Measurements from ENCODE around the gene CHGA.

The CHGA gene

DNA sequence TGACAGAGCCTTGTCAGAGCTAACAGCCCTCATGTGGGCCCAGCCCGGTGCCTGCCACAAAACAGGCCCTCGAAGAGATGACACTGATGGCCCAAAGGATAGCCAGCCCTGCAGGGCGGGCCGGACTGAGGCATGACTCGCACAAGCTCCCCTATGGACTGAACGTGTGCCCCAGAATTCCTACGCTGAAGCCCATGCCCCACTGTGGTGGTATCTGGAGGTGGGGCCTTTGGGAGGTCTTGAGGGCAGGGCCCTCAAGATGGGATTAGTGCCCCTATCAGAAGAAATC, 38.6 kb downstream of the CHGA start:
- DNase-seq (ENCODE audit: low spot score), result no peak

GRCh38 chr14:92962031-92962830, 39.3 kb downstream of the CHGA start:
- no peak for DNase-seq (ENCODE audit: low spot score)

DNA sequence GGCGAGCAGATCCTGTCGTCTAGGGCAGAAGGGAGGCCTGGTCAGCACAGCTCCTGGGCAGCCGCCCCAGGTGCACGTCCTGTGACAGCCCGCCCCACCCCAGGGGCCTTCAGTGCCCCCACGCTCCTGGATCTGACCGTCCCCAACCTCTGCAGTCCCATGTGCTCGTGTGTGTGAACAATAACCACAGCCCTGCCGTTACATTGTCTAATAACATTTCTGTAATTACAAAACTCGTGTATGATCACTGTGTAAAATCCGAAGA, 39.8 kb downstream of the CHGA start:
- DNase-seq (ENCODE audit: low spot score), result no peak

- DNase-seq (ENCODE audit: low spot score), result no peak
Observed at GRCh38 chr14:92963301-92964123, 40.6 kb downstream of the CHGA start.

GRCh38 chr14:92964124-92965109, 41.5 kb downstream of the CHGA start:
- no peak for DNase-seq (ENCODE audit: low spot score)

GRCh38 chr14:92965281-92965680, 42.3 kb downstream of the CHGA start:
- DNase-seq (ENCODE audit: low spot score), result no peak

GRCh38 chr14:92967346-92967926, 44.5 kb downstream of the CHGA start:
- DNase-seq (ENCODE audit: low spot score), result no peak

GRCh38 chr14:92968291-92969020, 45.5 kb downstream of the CHGA start:
- no peak for DNase-seq (ENCODE audit: low spot score)

DNA sequence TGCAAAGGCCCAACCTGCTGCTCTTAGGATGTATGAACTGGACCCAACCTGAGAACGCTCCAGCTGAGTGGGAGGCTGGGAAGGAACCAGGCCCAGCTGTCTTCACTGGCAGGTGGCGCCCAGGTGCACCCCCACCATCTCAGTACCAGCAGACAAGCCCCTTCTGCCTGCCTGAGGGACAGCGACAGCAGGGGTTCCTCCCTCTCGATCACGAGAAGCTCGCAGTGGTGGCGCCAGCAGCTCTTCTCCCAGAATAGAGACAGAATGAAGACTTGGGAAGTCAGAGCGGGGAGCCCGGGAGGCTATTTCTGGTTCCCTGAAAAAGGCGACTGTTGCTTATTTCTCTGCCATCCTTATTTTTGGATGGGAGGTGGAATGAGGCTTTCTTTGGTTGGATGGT, 46.5 kb downstream of the CHGA start:
- no peak for DNase-seq (ENCODE audit: low spot score)

DNA sequence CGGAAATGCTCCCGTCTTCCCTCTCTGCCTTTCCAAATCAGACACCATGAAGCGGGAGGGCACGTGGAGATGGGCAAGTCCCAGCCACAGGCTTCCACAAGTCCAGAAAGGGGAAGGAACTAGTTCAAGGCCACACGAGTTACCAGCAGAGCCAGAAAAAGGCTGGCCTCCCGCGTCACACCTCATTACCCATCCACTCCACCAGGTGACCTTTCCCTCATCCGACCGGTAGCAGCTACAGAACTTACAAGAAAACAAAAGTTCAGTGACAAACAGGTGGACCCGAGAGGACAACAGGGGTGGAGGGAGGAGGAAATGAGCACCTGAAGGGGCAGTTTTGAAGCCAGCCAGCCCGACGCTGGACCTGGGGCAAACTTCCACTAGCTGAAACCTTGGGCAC, 46.9 kb downstream of the CHGA start:
- no peak for DNase-seq (ENCODE audit: low spot score)

DNA sequence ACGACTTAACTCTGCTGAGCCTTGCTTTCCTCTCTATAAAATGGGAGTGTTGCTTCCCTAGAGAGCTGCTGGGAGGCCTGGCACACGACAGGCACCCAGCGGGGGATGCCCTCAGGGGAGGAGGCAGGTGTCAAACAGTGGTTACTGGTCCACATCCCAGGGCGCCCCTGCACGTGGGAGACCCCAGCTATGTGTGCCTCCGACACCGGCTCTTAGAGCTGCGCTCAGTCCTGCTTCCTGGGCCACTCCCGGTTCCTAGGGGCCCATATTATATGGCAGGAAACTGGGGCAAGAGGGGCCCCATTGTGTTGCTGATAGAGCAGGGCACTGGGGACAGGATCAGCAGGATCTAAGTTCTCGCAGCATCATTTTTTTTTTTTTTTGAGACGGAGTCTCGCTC, 47.3 kb downstream of the CHGA start:
- no peak for DNase-seq (ENCODE audit: low spot score)

DNA sequence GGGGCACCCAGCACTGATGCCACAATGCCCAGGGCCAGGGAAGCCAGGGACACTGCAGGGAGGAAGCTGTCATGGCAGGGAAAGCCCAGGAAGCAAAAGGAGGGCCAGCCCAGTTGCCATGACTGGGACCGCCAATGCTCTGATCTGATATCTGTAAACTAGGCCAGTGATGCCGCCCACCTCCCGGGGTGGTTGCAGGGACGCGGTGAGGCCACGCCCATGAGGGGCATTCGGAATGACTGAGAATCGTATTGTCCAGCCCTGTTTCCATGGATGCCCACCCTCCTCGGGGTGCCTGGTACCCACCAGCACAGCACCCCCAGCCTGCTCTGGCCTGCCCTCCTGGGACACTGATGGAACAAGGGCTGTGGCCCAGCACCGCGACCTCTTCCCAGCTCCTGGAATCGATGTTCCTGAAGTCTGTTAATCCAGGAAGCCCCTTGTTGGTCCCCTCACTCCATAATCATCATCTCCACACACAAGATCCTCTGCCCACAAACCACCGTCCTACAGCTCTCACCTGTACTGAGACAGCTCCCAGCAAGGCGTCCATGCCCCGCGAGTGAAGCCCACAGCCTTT, 48.7 kb downstream of the CHGA start:
- no peak for DNase-seq (ENCODE audit: low spot score)

GRCh38 chr14:92973261-92973797, 50.4 kb downstream of the CHGA start:
- peak; percentile 88 for DNase-seq (ENCODE audit: low spot score)

GRCh38 chr14:92973798-92974372, 50.9 kb downstream of the CHGA start:
- peak; percentile 33 for DNase-seq (ENCODE audit: low spot score)

DNA sequence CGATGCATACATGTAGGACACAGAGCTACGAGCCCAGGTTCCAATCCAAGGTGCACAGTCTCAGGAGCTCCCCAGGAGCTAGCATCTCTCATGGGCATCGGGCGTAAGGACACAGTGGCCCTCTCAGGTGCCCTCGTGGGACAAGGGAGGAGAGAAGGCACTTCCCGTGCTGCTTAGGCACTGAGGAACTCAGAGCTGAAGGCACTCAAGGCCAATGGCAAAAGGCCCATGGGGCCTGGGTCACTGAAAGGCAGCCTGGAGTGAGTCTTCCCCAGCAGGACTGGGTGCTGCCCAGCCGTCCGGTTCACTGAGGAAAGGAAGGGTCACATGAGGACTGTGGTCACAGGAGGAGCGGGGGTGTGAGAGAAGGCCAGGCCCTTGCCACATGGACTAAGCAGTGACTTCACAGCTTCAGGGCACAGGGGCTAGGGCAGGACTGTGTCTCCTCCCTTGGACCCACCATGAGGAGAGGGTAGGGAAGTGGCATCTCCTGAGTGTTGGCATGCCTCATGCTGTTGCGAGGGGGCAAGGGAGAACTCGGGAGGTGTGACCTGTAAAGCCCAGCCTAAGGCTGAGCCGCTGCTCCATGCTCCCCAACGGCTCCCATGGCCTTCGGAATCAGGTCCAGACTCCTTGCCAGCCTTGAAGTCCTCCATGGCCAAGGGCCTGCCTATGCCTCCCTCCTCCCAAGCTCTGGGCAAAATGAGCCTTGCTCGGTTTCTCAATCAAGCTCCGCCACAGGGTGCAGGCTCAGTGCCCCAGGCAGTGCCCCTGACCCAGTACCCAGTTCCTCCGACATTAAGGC, 51.8 kb downstream of the CHGA start:
- DNase-seq (ENCODE audit: low spot score), result no peak

DNA sequence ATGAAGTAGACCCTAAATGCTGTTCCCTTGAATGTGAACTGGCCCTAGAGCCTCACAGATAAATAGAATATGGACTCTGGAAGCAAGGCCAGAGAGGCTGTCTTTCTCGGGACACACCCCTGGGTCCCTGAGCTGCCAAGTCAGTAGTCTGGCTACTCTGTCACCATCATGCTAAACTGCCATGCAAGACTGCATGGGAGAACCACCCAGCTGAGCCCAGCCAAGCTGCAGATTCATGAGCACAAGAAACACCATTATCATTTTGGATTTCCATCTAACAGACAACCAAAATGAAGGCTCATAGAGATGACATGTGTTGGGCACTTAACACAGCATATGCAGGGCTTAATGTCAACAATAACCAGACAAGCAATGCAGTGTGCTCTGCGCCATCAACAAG, 53.3 kb downstream of the CHGA start:
- no peak for DNase-seq (ENCODE audit: low spot score)

DNA sequence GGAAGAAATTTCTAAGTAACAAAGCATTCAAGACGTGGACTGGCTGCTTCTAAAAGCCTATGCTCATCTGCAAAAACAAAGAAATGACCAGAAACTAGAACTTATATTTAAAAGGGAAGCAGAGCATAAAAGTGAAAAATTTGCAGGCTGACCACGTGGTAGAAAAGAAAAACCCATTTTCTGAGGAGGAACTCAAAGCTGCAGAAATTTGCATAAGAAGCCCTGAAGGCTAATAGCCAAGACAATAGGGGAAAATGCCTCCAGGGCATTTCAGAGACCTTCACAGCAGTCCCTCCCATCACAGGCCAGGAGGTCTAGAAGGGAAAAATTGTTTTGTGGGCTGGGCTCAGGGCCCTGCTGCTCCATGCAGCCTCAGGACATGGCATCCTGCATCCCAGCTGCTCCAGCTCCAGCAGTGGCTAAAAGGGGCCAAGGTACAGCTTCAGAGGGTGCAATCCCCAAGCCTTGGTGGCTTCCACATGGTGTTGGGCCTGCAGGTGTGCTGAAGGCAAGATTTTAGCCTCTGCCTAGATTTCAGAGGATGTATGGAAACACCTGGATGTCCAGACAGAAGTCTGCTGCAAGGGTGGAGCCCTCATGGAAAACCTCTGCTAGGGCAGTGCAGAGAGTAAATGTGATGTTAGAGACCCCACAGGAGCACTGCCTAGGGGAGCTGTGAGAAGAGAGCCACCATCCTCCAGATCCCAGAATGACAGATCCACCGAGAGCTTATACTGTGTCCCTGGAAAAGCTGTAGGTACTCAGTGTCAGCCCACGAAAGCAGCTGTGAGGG, 55.5 kb downstream of the CHGA start:
- no peak for DNase-seq (ENCODE audit: low spot score)

- DNase-seq (ENCODE audit: low spot score), result no peak
Observed at GRCh38 chr14:92980866-92981265, 57.9 kb downstream of the CHGA start.

GRCh38 chr14:92981726-92982125, 58.8 kb downstream of the CHGA start:
- DNase-seq (ENCODE audit: low spot score), result no peak
